ENCODE data around the gene FKBP6.
"Not testable (repeated sequence)": the region's sequence is repeated elsewhere in the genome, so short reads cannot be mapped to it uniquely, and the experiment has no call there.

Gene FKBP6

GRCh38 chr7:73359306-73359705, 31.3 kb downstream of the FKBP6 start:
- no peak overlapping the region for H3K27ac ChIP-seq (ENCODE audit: low read depth, low read length)
- no peaks in the 10 kb centered on the region for H3K27me3 ChIP-seq (ENCODE audit: control insufficient read depth, insufficient read depth, low read length)
- no peak overlapping the region for H3K9ac ChIP-seq (ENCODE audit: low read depth, low read length)
- H3K36me3 ChIP-seq (ENCODE audit: control insufficient read depth, insufficient read depth, low read length) = no peaks in the 10 kb centered on the region
- no peaks in the 10 kb centered on the region for H3K9me3 ChIP-seq (ENCODE audit: control insufficient read depth, insufficient read depth, low read length)
- no peak overlapping the region for H3K4me3 ChIP-seq (ENCODE audit: low read depth, low read length)
- H3K4me1 ChIP-seq (ENCODE audit: control insufficient read depth, insufficient read depth, low read length) = no peaks in the 10 kb centered on the region

- no peaks in the 10 kb centered on the region for H3K36me3 ChIP-seq (ENCODE audit: control insufficient read depth, insufficient read depth, low read length)
- no peak overlapping the region for H3K4me3 ChIP-seq (ENCODE audit: low read depth, low read length)
- no peak overlapping the region for H3K27ac ChIP-seq (ENCODE audit: low read depth, low read length)
- no peaks in the 10 kb centered on the region for H3K9me3 ChIP-seq (ENCODE audit: control insufficient read depth, insufficient read depth, low read length)
- no peaks in the 10 kb centered on the region for H3K4me1 ChIP-seq (ENCODE audit: control insufficient read depth, insufficient read depth, low read length)
- no peaks in the 10 kb centered on the region for H3K27me3 ChIP-seq (ENCODE audit: control insufficient read depth, insufficient read depth, low read length)
- H3K9ac ChIP-seq (ENCODE audit: low read depth, low read length) = no peak overlapping the region
Observed at GRCh38 chr7:73359746-73360375, 31.9 kb downstream of the FKBP6 start.

- H3K36me3 ChIP-seq (ENCODE audit: control insufficient read depth, insufficient read depth, low read length); H3K27ac ChIP-seq (ENCODE audit: low read depth, low read length); H3K4me1 ChIP-seq (ENCODE audit: control insufficient read depth, insufficient read depth, low read length); H3K9me3 ChIP-seq (ENCODE audit: control insufficient read depth, insufficient read depth, low read length); H3K4me3 ChIP-seq (ENCODE audit: low read depth, low read length); H3K27me3 ChIP-seq (ENCODE audit: control insufficient read depth, insufficient read depth, low read length); H3K9ac ChIP-seq (ENCODE audit: low read depth, low read length): not testable (repeated sequence)
Observed at GRCh38 chr7:73360590-73360989, 32.6 kb downstream of the FKBP6 start.

- Histone ChIP-seq H3K36me3 (ENCODE audit: control insufficient read depth, insufficient read depth, low read length) (no peaks in the 10 kb centered on the region), H3K27me3 (ENCODE audit: control insufficient read depth, insufficient read depth, low read length) (no peaks in the 10 kb centered on the region), H3K4me1 (ENCODE audit: control insufficient read depth, insufficient read depth, low read length) (no peaks in the 10 kb centered on the region), H3K9ac (ENCODE audit: low read depth, low read length) (no peak overlapping the region), H3K27ac (ENCODE audit: low read depth, low read length) (no peak overlapping the region), H3K4me3 (ENCODE audit: low read depth, low read length) (no peak overlapping the region), H3K9me3 (ENCODE audit: control insufficient read depth, insufficient read depth, low read length) (no peaks in the 10 kb centered on the region)
Observed at GRCh38 chr7:73363225-73364005, 35.5 kb downstream of the FKBP6 start.

- Histone ChIP-seq H3K9ac (ENCODE audit: low read depth, low read length) (no peak overlapping the region), H3K4me3 (ENCODE audit: low read depth, low read length) (no peak overlapping the region), H3K27ac (ENCODE audit: low read depth, low read length) (no peak overlapping the region), H3K27me3 (ENCODE audit: control insufficient read depth, insufficient read depth, low read length) (no peaks in the 10 kb centered on the region), H3K9me3 (ENCODE audit: control insufficient read depth, insufficient read depth, low read length) (no peaks in the 10 kb centered on the region), H3K36me3 (ENCODE audit: control insufficient read depth, insufficient read depth, low read length) (no peaks in the 10 kb centered on the region), H3K4me1 (ENCODE audit: control insufficient read depth, insufficient read depth, low read length) (no peaks in the 10 kb centered on the region)
Observed at GRCh38 chr7:73364006-73364728, 36.2 kb downstream of the FKBP6 start.

- H3K36me3 ChIP-seq (ENCODE audit: control insufficient read depth, insufficient read depth, low read length) = no peaks in the 10 kb centered on the region
- no peaks in the 10 kb centered on the region for H3K4me1 ChIP-seq (ENCODE audit: control insufficient read depth, insufficient read depth, low read length)
- H3K4me3 ChIP-seq (ENCODE audit: low read depth, low read length) = no peak overlapping the region
- H3K27ac ChIP-seq (ENCODE audit: low read depth, low read length) = no peak overlapping the region
- H3K9ac ChIP-seq (ENCODE audit: low read depth, low read length) = no peak overlapping the region
- H3K27me3 ChIP-seq (ENCODE audit: control insufficient read depth, insufficient read depth, low read length) = no peaks in the 10 kb centered on the region
- H3K9me3 ChIP-seq (ENCODE audit: control insufficient read depth, insufficient read depth, low read length) = no peaks in the 10 kb centered on the region
Observed at GRCh38 chr7:73366127-73366526, 38.2 kb downstream of the FKBP6 start.

- no peak overlapping the region for H3K9ac ChIP-seq (ENCODE audit: low read depth, low read length)
- no peaks in the 10 kb centered on the region for H3K27me3 ChIP-seq (ENCODE audit: control insufficient read depth, insufficient read depth, low read length)
- H3K4me3 ChIP-seq (ENCODE audit: low read depth, low read length) = no peak overlapping the region
- H3K4me1 ChIP-seq (ENCODE audit: control insufficient read depth, insufficient read depth, low read length) = no peaks in the 10 kb centered on the region
- no peak overlapping the region for H3K27ac ChIP-seq (ENCODE audit: low read depth, low read length)
- no peaks in the 10 kb centered on the region for H3K9me3 ChIP-seq (ENCODE audit: control insufficient read depth, insufficient read depth, low read length)
- no peaks in the 10 kb centered on the region for H3K36me3 ChIP-seq (ENCODE audit: control insufficient read depth, insufficient read depth, low read length)
Observed at GRCh38 chr7:73366990-73367389, 39.0 kb downstream of the FKBP6 start.

- H3K9ac ChIP-seq (ENCODE audit: low read depth, low read length) = no peak overlapping the region
- no peaks in the 10 kb centered on the region for H3K36me3 ChIP-seq (ENCODE audit: control insufficient read depth, insufficient read depth, low read length)
- H3K27me3 ChIP-seq (ENCODE audit: control insufficient read depth, insufficient read depth, low read length) = no peaks in the 10 kb centered on the region
- H3K4me1 ChIP-seq (ENCODE audit: control insufficient read depth, insufficient read depth, low read length) = no peaks in the 10 kb centered on the region
- no peaks in the 10 kb centered on the region for H3K9me3 ChIP-seq (ENCODE audit: control insufficient read depth, insufficient read depth, low read length)
- no peak overlapping the region for H3K4me3 ChIP-seq (ENCODE audit: low read depth, low read length)
- H3K27ac ChIP-seq (ENCODE audit: low read depth, low read length) = no peak overlapping the region
Observed at GRCh38 chr7:73369009-73369408, 41.0 kb downstream of the FKBP6 start.

GRCh38 chr7:73369622-73370021, 41.7 kb downstream of the FKBP6 start:
- no peaks in the 10 kb centered on the region for H3K4me1 ChIP-seq (ENCODE audit: control insufficient read depth, insufficient read depth, low read length)

GRCh38 chr7:73373741-73374140, 45.8 kb downstream of the FKBP6 start:
- Histone ChIP-seq H3K36me3 (ENCODE audit: control insufficient read depth, insufficient read depth, low read length) (no peaks in the 10 kb centered on the region), H3K27ac (ENCODE audit: low read depth, low read length) (no peak overlapping the region), H3K4me1 (ENCODE audit: control insufficient read depth, insufficient read depth, low read length) (no peaks in the 10 kb centered on the region), H3K27me3 (ENCODE audit: control insufficient read depth, insufficient read depth, low read length) (no peaks in the 10 kb centered on the region), H3K9ac (ENCODE audit: low read depth, low read length) (no peak overlapping the region), H3K4me3 (ENCODE audit: low read depth, low read length) (no peak overlapping the region), H3K9me3 (ENCODE audit: control insufficient read depth, insufficient read depth, low read length) (no peaks in the 10 kb centered on the region)

More at GRCh38 chr7:73369622-73370021, 41.7 kb downstream of the FKBP6 start:
- Histone ChIP-seq H3K36me3 (ENCODE audit: control insufficient read depth, insufficient read depth, low read length) (no peaks in the 10 kb centered on the region), H3K9me3 (ENCODE audit: control insufficient read depth, insufficient read depth, low read length) (no peaks in the 10 kb centered on the region), H3K27ac (ENCODE audit: low read depth, low read length) (no peak overlapping the region), H3K27me3 (ENCODE audit: control insufficient read depth, insufficient read depth, low read length) (no peaks in the 10 kb centered on the region), H3K9ac (ENCODE audit: low read depth, low read length) (no peak overlapping the region), H3K4me3 (ENCODE audit: low read depth, low read length) (no peak overlapping the region)

GRCh38 chr7:73376262-73376661, 48.3 kb downstream of the FKBP6 start:
- H3K27ac ChIP-seq (ENCODE audit: low read depth, low read length); H3K36me3 ChIP-seq (ENCODE audit: control insufficient read depth, insufficient read depth, low read length); H3K27me3 ChIP-seq (ENCODE audit: control insufficient read depth, insufficient read depth, low read length); H3K9me3 ChIP-seq (ENCODE audit: control insufficient read depth, insufficient read depth, low read length); H3K9ac ChIP-seq (ENCODE audit: low read depth, low read length); H3K4me1 ChIP-seq (ENCODE audit: control insufficient read depth, insufficient read depth, low read length); H3K4me3 ChIP-seq (ENCODE audit: low read depth, low read length): not testable (repeated sequence)
